Mesothelial cell of epicardium (in vitro differentiated cells): ENCODE measurements around the gene ZNF750. TPM values are rescaled to one million over a fixed set of nuclear protein-coding genes. Genes with fewer than 3 reads are reported as not detected.

Experiments used
- DNase-seq, 2 experiments: peaks; one replicate each; pipeline ENCODE4 v3.0.0; 2021; ENCODE audit warnings: low spot score in 2 of 2; ENCODE audit not compliant: unreplicated experiment in 2 of 2
- H3K27ac Mint-ChIP-seq: 2 replicates; pipeline ENCODE4 v1.8.0; 2021; ENCODE audit warnings: mixed read lengths
- H3K27me3 Mint-ChIP-seq: 2 replicates; pipeline ENCODE4 v1.8.0; 2021; ENCODE audit warnings: low read depth, mixed read lengths
- H3K36me3 Mint-ChIP-seq: 2 replicates; pipeline ENCODE4 v1.8.0; 2021; ENCODE audit warnings: mixed read lengths
- H3K4me1 Mint-ChIP-seq: 2 replicates; pipeline ENCODE4 v1.8.0; 2021; ENCODE audit warnings: mixed read lengths
- H3K4me3 Mint-ChIP-seq: 2 replicates; pipeline ENCODE4 v1.8.0; 2021; ENCODE audit warnings: mild to moderate bottlenecking, moderate library complexity, mixed read lengths
- H3K9me3 Mint-ChIP-seq: 2 replicates; pipeline ENCODE4 v1.8.0; 2021; ENCODE audit warnings: mixed read lengths
- total RNA-seq: library from RNA; stranded (reverse); gene quantifications from 3 replicates; pipeline ENCODE4 v1.2.1, GENCODE V29; 2021
- TF ChIP-seq, protein P1 (sequence below): fragments of 200-600 bp; sonication (generic); IDR thresholded peaks from one replicate; pipeline ENCODE4 v1.5.0; 2021; ENCODE audit warnings: antibody characterized with exemption; ENCODE audit not compliant: unreplicated experiment

The ZNF750 gene
- total RNA-seq, 1 donor from 2014 or later: 2.6 TPM

- no peak overlapping the region for H3K27ac Mint-ChIP-seq
Measured at GRCh38 chr17:82797061-82797460, 42.8 kb downstream of the ZNF750 start.

DNA sequence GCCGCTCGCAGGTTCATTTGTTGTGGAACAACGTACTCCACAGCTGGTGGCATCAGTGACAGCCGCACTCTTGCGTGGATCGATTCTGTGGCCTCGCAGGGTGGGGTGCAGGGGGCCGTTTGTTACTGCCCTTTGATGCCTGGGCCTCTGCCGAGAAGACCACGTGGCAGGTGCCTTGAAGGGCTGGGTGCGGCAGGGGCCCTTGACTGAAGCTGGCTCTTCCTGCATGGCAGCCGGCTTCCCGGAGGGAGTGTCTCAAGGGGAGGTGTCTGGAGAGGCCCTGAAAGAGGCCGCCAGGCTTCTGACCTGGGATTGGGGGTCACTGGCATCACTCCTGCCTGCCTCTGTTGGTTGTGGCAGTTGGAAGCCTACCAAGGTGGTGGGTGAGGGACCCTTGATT lies 44.2 kb downstream of the ZNF750 start:
- no peak for DNase-seq
- no peaks in the 10 kb centered on the region for H3K27me3 Mint-ChIP-seq
- peaks cover 21% of the 10 kb centered on the region for H3K4me1 Mint-ChIP-seq
- no peaks in the 10 kb centered on the region for H3K9me3 Mint-ChIP-seq
- peaks cover 8% of the 10 kb centered on the region for H3K36me3 Mint-ChIP-seq
- no peak overlapping the region for H3K4me3 Mint-ChIP-seq
- no peak overlapping the region for H3K27ac Mint-ChIP-seq
- TF ChIP-seq, protein P1, sequence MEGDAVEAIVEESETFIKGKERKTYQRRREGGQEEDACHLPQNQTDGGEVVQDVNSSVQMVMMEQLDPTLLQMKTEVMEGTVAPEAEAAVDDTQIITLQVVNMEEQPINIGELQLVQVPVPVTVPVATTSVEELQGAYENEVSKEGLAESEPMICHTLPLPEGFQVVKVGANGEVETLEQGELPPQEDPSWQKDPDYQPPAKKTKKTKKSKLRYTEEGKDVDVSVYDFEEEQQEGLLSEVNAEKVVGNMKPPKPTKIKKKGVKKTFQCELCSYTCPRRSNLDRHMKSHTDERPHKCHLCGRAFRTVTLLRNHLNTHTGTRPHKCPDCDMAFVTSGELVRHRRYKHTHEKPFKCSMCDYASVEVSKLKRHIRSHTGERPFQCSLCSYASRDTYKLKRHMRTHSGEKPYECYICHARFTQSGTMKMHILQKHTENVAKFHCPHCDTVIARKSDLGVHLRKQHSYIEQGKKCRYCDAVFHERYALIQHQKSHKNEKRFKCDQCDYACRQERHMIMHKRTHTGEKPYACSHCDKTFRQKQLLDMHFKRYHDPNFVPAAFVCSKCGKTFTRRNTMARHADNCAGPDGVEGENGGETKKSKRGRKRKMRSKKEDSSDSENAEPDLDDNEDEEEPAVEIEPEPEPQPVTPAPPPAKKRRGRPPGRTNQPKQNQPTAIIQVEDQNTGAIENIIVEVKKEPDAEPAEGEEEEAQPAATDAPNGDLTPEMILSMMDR: no peak

More at GRCh38 chr17:82797061-82797460, 42.8 kb downstream of the ZNF750 start:
- peaks cover 20% of the 10 kb centered on the region for H3K36me3 Mint-ChIP-seq
- peaks cover 18% of the 10 kb centered on the region for H3K4me1 Mint-ChIP-seq
- H3K9me3 Mint-ChIP-seq: peaks cover 7% of the 10 kb centered on the region
- no peak overlapping the region for H3K4me3 Mint-ChIP-seq
- H3K27me3 Mint-ChIP-seq: no peaks in the 10 kb centered on the region
- no peak for DNase-seq
- TF ChIP-seq, protein P1: no peak

- Mint-ChIP-seq H3K36me3 (peaks cover 2% of the 10 kb centered on the region), H3K9me3 (no peaks in the 10 kb centered on the region), H3K4me3 (no peak overlapping the region), H3K27me3 (no peaks in the 10 kb centered on the region), H3K27ac (peak overlapping the region; percentile 32), H3K4me1 (peaks cover 21% of the 10 kb centered on the region)
- no peak for DNase-seq
- TF ChIP-seq, protein P1: no peak
Measured at GRCh38 chr17:82794781-82795482, 44.9 kb downstream of the ZNF750 start.

- DNase-seq: no peak
- Mint-ChIP-seq H3K27ac (peak overlapping the region; percentile 67), H3K9me3 (no peaks in the 10 kb centered on the region), H3K36me3 (no peaks in the 10 kb centered on the region), H3K27me3 (no peaks in the 10 kb centered on the region), H3K4me1 (peaks cover 21% of the 10 kb centered on the region), H3K4me3 (no peak overlapping the region)
- TF ChIP-seq, protein P1: no peak
Measured at GRCh38 chr17:82793974-82794630, 45.7 kb downstream of the ZNF750 start.

DNA sequence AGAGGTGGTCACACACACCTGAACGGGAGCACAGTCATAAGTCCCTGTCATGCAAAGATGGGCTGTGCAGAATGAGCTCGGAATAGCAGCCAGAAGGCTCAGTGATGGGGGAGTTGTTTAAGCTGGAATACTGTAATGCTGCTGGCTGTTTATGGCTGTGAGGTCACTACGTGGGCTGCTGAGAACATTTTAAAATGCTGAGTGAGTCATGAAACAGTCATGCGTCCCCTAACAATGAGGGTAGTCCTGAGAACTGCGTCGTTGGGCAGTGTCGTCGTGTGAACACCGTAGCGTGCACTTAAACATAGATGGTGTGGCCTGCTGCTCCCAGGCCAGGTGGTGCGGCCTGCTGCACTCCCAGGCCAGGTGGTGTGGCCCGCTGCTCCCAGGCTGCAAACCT lies 48.3 kb downstream of the ZNF750 start:
- peak overlapping the region; percentile 54 for H3K27ac Mint-ChIP-seq
- no peak overlapping the region for H3K4me3 Mint-ChIP-seq
- no peaks in the 10 kb centered on the region for H3K36me3 Mint-ChIP-seq
- no peaks in the 10 kb centered on the region for H3K27me3 Mint-ChIP-seq
- no peak for DNase-seq
- peaks cover 21% of the 10 kb centered on the region for H3K4me1 Mint-ChIP-seq
- TF ChIP-seq, protein P1: no peak
- no peaks in the 10 kb centered on the region for H3K9me3 Mint-ChIP-seq
